Thymus (tissue), 11 donors: ENCODE data around the gene PLEKHG3. TPM values are rescaled to one million over a fixed set of nuclear protein-coding genes. Genes with fewer than 3 reads are reported as not detected.

ENCODE experiments used
- DNase-seq, 9 donors: peaks; one replicate each; pipeline ENCODE4 v3.0.0-alpha.2; 2013; ENCODE audit warnings: low spot score in 9 of 9, low read depth in 6 of 9, missing footprints in 1 of 9
- H3K27ac ChIP-seq, 2 donors: one replicate each; pipeline ENCODE4 v1.5.1; 2013; ENCODE audit warnings: control low read depth in 1 of 2, low read depth in 1 of 2, low read length in 1 of 2, mild to moderate bottlenecking in 1 of 2, moderate library complexity in 1 of 2
- H3K27me3 ChIP-seq, 2 donors: one replicate each; pipeline ENCODE4 v1.5.1; 2013; ENCODE audit warnings: low read length in 1 of 2; ENCODE audit not compliant: control insufficient read depth in 2 of 2, insufficient read depth in 1 of 2
- H3K36me3 ChIP-seq, 2 donors: one replicate each; pipeline ENCODE4 v1.5.1; 2013; ENCODE audit warnings: low read length in 1 of 2, mild to moderate bottlenecking in 1 of 2, moderate library complexity in 1 of 2; ENCODE audit not compliant: control insufficient read depth in 2 of 2, insufficient read depth in 2 of 2
- H3K4me1 ChIP-seq, 2 donors: one replicate each; pipeline ENCODE4 v1.5.1; 2013; ENCODE audit warnings: low read length in 2 of 2; ENCODE audit not compliant: control insufficient read depth in 2 of 2, insufficient read depth in 2 of 2
- H3K4me3 ChIP-seq, 2 donors: one replicate each; pipeline ENCODE4 v1.5.1; 2013; ENCODE audit warnings: low read length in 2 of 2, control low read depth in 1 of 2, mild to moderate bottlenecking in 1 of 2
- H3K9me3 ChIP-seq, 2 donors: one replicate each; pipeline ENCODE4 v1.5.1; 2013; ENCODE audit warnings: low read length in 1 of 2, mild to moderate bottlenecking in 1 of 2; ENCODE audit not compliant: control insufficient read depth in 2 of 2, insufficient read depth in 1 of 2
- WGBS: extraction: QIAGEN DNeasy Blood & Tissue Kit; methylation state at CpG from one replicate; pipeline ENCODE4 v1.1.7; 2013; 5-methylcytosine and 5-hydroxymethylcytosine counted together
- polyA plus RNA-seq: library from polyadenylated mRNA; stranded (reverse); fragments of 200-250 nt; gene quantifications from one replicate; pipeline ENCODE4 v1.2.3, GENCODE V29; 2013
- total RNA-seq: library from RNA; stranded (reverse); fragments of 120-200 nt; gene quantifications from one replicate; pipeline ENCODE4 v1.2.4, GENCODE V29; 2013
- donor health status: healthy.

Gene PLEKHG3
- total and polyA plus RNA-seq, 2 donors: 7.7 to 8.5 TPM

- no peak for DNase-seq
- Histone ChIP-seq H3K9me3 (peaks cover 0 to 6% of the 10 kb centered on the region in 2 donors), H3K4me1 (peaks cover 0 to 2% of the 10 kb centered on the region in 2 donors), H3K27me3 (no peaks in the 10 kb centered on the region), H3K36me3 (no peaks in the 10 kb centered on the region), H3K27ac (no peak overlapping the region), H3K4me3 (no peak overlapping the region)
- 97% methylated on average over 15 of the region's 15 CpGs for WGBS
Measured at GRCh38 chr14:64741200-64741599, 37.0 kb downstream of the PLEKHG3 start.

DNA sequence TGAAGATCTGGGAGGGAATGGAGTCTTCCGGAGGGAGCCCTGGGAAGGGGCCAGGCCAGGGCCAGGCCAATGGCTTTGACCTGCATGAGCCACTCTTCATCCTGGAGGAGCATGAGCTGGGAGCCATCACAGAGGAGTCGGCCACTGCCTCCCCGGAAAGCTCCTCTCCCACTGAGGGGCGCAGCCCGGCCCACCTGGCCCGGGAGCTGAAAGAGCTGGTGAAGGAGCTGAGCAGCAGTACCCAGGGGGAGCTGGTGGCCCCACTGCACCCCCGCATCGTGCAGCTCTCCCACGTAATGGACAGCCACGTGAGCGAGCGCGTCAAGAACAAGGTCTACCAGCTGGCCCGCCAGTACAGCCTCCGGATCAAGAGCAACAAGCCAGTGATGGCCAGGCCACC lies 37.7 kb downstream of the PLEKHG3 start:
- no peak for DNase-seq
- H3K4me1 ChIP-seq: peaks cover 0 to 1% of the 10 kb centered on the region in 2 donors
- H3K4me3 ChIP-seq: no peak overlapping the region
- H3K36me3 ChIP-seq: no peaks in the 10 kb centered on the region
- peaks cover 0 to 6% of the 10 kb centered on the region in 2 donors for H3K9me3 ChIP-seq
- H3K27me3 ChIP-seq: no peaks in the 10 kb centered on the region
- WGBS: 98% methylated on average over 15 of the region's 15 CpGs
- H3K27ac ChIP-seq: no peak overlapping the region

- no peak overlapping the region for H3K4me3 ChIP-seq
- WGBS: 99% methylated on average over 27 of the region's 27 CpGs
- no peaks in the 10 kb centered on the region for H3K36me3 ChIP-seq
- H3K27me3 ChIP-seq: no peaks in the 10 kb centered on the region
- peaks cover 0 to 6% of the 10 kb centered on the region in 2 donors for H3K9me3 ChIP-seq
- no peak overlapping the region for H3K27ac ChIP-seq
- no peak for DNase-seq
- H3K4me1 ChIP-seq: no peaks in the 10 kb centered on the region
Measured at GRCh38 chr14:64743061-64743460, 38.8 kb downstream of the PLEKHG3 start.

DNA sequence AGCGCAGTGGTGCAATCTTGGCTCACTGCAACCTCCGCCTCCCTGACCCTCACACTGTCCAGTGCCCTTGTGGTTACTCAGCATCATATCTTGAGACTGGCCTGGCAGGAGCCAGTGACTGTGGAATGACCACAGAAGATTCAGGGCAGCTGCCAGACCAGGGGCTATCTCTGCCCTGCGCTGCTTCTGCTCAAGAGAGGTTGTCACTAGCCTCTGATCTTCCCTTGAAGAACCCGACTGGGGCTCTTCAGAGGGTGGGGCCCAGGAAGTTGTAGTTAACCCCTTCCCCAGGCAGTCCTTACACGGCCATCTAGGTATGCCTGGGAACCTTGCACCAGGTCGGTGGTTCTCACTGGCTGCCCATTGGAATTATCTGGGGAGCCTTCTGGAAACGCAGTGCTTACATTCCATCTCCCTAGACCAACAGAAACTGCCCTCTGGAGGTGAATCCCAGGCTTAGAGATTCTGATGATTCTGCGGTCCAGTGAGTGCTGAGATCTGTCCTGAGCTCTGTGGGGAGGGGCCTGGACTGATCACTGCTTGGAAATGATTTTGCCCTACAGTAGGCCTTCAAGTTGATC lies 41.4 kb downstream of the PLEKHG3 start:
- Histone ChIP-seq H3K9me3 (peaks cover 0 to 6% of the 10 kb centered on the region in 2 donors), H3K27ac (no peak overlapping the region), H3K4me1 (no peaks in the 10 kb centered on the region), H3K27me3 (no peaks in the 10 kb centered on the region), H3K36me3 (no peaks in the 10 kb centered on the region), H3K4me3 (no peak overlapping the region)
- WGBS: 88% methylated on average over 8 of the region's 8 CpGs
- DNase-seq: no peak

GRCh38 chr14:64746298-64747250 lies 42.4 kb downstream of the PLEKHG3 start:
- no peak overlapping the region for H3K4me3 ChIP-seq
- DNase-seq: no peak
- peaks cover 0 to 6% of the 10 kb centered on the region in 2 donors for H3K9me3 ChIP-seq
- no peaks in the 10 kb centered on the region for H3K4me1 ChIP-seq
- WGBS: 88% methylated on average over 12 of the region's 12 CpGs
- H3K36me3 ChIP-seq: no peaks in the 10 kb centered on the region
- no peak overlapping the region for H3K27ac ChIP-seq
- H3K27me3 ChIP-seq: no peaks in the 10 kb centered on the region

- WGBS: 93% methylated on average over 5 of the region's 5 CpGs
- peaks cover 0 to 6% of the 10 kb centered on the region in 2 donors for H3K9me3 ChIP-seq
- H3K27ac ChIP-seq: no peak overlapping the region
- H3K4me1 ChIP-seq: no peaks in the 10 kb centered on the region
- no peak overlapping the region for H3K4me3 ChIP-seq
- no peaks in the 10 kb centered on the region for H3K36me3 ChIP-seq
- no peak for DNase-seq
- H3K27me3 ChIP-seq: no peaks in the 10 kb centered on the region
Measured at GRCh38 chr14:64747327-64747726, 43.1 kb downstream of the PLEKHG3 start.

DNA sequence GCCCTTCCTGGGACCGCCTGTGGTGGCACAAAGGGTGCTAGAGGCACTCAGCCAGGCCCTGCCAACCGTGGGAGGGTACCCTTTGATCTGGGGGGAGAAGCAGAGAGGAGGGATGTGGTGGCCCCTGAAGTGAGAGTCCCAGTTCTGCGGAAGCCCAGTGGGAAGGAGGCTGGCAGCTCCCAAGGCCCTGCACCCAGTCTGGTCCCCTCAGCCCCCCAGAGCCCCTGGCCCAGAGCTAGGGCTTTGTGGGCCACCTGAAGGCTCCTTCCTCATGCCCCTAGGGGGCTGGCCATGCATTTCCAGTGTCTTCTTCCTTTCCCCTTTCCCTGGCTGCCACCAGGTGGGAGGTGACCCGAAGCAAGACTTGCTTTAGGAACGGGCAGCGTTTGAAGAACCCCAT lies 44.3 kb downstream of the PLEKHG3 start:
- H3K27me3 ChIP-seq: no peaks in the 10 kb centered on the region
- H3K27ac ChIP-seq: no peak overlapping the region
- H3K36me3 ChIP-seq: no peaks in the 10 kb centered on the region
- no peak overlapping the region for H3K4me3 ChIP-seq
- H3K9me3 ChIP-seq: peaks cover 0 to 5% of the 10 kb centered on the region in 2 donors
- no peaks in the 10 kb centered on the region for H3K4me1 ChIP-seq
- DNase-seq: no peak
- 87% methylated on average over 6 of the region's 6 CpGs for WGBS

- Histone ChIP-seq H3K27me3 (no peaks in the 10 kb centered on the region), H3K4me1 (no peaks in the 10 kb centered on the region), H3K36me3 (no peaks in the 10 kb centered on the region), H3K9me3 (peaks cover 0 to 3% of the 10 kb centered on the region in 2 donors), H3K4me3 (no peak overlapping the region), H3K27ac (no peak overlapping the region)
- no peak for DNase-seq
- WGBS: 97% methylated on average over 51 of the region's 51 CpGs
Measured at GRCh38 chr14:64748995-64749714, 44.9 kb downstream of the PLEKHG3 start.

DNA sequence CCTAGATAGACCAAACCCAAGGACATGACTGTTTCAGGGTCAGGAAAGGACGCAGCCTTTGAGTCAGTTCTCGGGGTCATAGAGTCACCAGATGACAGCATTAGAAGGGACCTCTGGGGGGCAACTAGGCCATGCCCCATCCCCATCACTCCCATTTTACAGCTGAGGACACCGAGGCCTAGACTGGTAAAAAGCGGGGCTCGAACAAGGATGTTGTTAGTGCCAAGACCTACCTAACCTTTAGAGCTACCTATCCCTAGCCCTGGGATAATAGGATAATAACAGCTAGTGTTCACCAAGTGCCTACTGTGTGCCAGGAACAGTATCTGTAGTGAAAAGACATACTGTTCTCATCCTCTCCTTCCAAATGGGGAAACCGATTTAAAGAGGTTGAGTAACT lies 48.7 kb downstream of the PLEKHG3 start:
- H3K4me1 ChIP-seq: peaks cover 0 to 7% of the 10 kb centered on the region in 2 donors
- H3K27me3 ChIP-seq: no peaks in the 10 kb centered on the region
- H3K9me3 ChIP-seq: no peaks in the 10 kb centered on the region
- 98% methylated on average over 6 of the region's 6 CpGs for WGBS
- no peak for DNase-seq
- H3K4me3 ChIP-seq: no peak overlapping the region
- no peak overlapping the region for H3K27ac ChIP-seq
- H3K36me3 ChIP-seq: no peaks in the 10 kb centered on the region
